Brain microvascular endothelial cell (primary cell): ENCODE results near the gene ETFA.
A peak's percentile ranks its signal among the peaks of the same experiment; 100 is the strongest.

Experiments
- DNase-seq: peaks from one replicate; pipeline ENCODE4 v3.0.0-alpha.2; 2020
- H3K27ac ChIP-seq: fragments of 250-450 bp; sonication (Bioruptor Pico); 2 replicates; pipeline ENCODE4 v1.5.1; 2020; ENCODE audit warnings: mild to moderate bottlenecking, moderate library complexity
- H3K27me3 ChIP-seq: fragments of 250-450 bp; sonication (Bioruptor Pico); replicated peaks from 2 replicates; pipeline ENCODE4 v1.5.1; 2020; ENCODE audit warnings: mild to moderate bottlenecking
- H3K36me3 ChIP-seq: fragments of 250-450 bp; sonication (Bioruptor Pico); replicated peaks from 2 replicates; pipeline ENCODE4 v1.5.1; 2020; ENCODE audit warnings: mild to moderate bottlenecking
- H3K4me3 ChIP-seq: 2 replicates; pipeline ENCODE4 v1.5.1; 2011; ENCODE audit warnings: low read depth, mild to moderate bottlenecking, control low read depth, low read length, moderate library complexity
- in situ Hi-C: cut with HindIII; loops from 2 replicates; pipeline ENCODE4 v1.10.0; 2017; ENCODE audit warnings: low sequenced_read_pairs, low pct_ligation_motif_present
- TF ChIP-seq, protein P1 (sequence below): IDR thresholded peaks from 2 replicates; pipeline ENCODE4 v1.5.1; 2011; ENCODE audit warnings: low read depth, mild to moderate bottlenecking, moderate library complexity, low read length, control low read depth, inconsistent platforms; ENCODE audit errors: missing control alignments

Gene ETFA

DNA sequence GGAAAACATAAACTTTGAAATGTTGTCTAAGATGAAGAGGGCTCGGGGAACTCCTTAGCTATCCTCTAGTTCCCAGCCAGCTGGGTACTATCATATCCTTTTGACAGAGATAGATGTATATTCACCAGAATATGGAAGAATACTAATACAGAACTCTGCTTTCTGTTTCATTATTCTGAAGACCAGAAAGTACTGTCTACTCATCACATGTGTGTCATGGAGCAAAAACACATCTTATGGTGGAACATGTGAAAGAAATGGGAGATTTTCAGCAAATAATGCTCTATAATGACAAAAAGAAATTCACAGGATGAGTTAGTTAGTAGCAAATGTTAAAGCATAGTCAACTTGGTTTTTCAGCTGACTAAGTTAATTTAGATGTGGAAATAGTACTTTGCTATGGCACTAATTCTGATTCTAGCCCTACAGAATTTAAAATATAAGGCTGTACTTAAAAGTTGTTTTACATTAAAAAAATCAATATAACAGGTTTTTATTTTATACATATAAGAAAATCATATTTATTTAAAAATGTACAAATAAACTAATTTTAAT, 41.8 kb upstream of the ETFA start:
- in situ Hi-C loops, result no loop called here
- no peak for DNase-seq
- H3K27ac ChIP-seq, result no peak overlapping the region
- H3K27me3 ChIP-seq, result no peaks in the 10 kb centered on the region
- TF ChIP-seq, protein P1, sequence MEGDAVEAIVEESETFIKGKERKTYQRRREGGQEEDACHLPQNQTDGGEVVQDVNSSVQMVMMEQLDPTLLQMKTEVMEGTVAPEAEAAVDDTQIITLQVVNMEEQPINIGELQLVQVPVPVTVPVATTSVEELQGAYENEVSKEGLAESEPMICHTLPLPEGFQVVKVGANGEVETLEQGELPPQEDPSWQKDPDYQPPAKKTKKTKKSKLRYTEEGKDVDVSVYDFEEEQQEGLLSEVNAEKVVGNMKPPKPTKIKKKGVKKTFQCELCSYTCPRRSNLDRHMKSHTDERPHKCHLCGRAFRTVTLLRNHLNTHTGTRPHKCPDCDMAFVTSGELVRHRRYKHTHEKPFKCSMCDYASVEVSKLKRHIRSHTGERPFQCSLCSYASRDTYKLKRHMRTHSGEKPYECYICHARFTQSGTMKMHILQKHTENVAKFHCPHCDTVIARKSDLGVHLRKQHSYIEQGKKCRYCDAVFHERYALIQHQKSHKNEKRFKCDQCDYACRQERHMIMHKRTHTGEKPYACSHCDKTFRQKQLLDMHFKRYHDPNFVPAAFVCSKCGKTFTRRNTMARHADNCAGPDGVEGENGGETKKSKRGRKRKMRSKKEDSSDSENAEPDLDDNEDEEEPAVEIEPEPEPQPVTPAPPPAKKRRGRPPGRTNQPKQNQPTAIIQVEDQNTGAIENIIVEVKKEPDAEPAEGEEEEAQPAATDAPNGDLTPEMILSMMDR, result no peak
- no peak overlapping the region for H3K4me3 ChIP-seq
- no peaks in the 10 kb centered on the region for H3K36me3 ChIP-seq

DNA sequence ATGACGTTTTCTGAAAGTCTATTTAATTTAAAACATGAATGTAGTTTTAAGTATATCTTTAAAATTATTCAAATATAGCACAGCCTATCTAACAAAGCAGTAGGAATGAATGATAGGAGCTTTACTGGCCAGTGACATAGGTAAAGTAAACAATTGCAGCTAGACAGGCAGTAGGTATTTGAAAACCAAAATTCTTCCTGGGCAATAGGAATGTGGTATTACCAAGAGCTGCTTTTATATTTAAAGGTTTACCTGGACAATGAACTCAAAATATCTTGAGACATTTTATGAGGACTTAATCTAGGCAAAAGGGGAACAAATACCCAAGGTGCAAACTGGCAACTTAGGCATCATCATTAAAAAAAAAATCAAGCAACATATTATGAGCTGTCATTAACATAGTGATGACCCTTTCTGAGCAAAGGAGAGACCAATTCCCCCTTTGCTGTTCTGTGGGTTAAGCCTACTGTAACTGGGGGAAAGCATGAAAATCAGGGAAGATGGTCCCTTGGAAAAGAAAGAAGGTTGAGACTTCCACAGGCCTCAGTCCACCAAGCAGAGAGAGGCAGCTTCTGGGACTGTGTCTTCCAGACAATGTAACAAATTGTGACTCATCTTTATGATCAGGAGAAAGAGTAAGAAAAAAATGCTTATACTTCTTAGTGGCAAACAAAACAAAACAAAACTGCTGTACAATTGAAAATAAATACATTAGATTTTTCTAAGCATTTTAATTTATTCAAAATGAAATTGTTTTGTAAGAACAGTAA, 38.2 kb upstream of the ETFA start:
- Histone ChIP-seq H3K36me3 (no peaks in the 10 kb centered on the region), H3K27me3 (peaks cover 34% of the 10 kb centered on the region), H3K27ac (no peak overlapping the region), H3K4me3 (no peak overlapping the region)
- TF ChIP-seq, protein P1, result no peak
- DNase-seq, result no peak
- in situ Hi-C loops, result no loop called here

GRCh38 chr15:76347482-76348055, 36.3 kb upstream of the ETFA start:
- Histone ChIP-seq H3K27ac (no peak overlapping the region), H3K4me3 (no peak overlapping the region), H3K27me3 (peaks cover 53% of the 10 kb centered on the region), H3K36me3 (no peaks in the 10 kb centered on the region)
- no peak for DNase-seq
- in situ Hi-C loops, result no loop called here
- TF ChIP-seq, protein P1, result no peak

GRCh38 chr15:76346669-76347481, 35.6 kb upstream of the ETFA start:
- in situ Hi-C loops, result no loop called here
- Histone ChIP-seq H3K27ac (no peak overlapping the region), H3K27me3 (peaks cover 60% of the 10 kb centered on the region), H3K4me3 (peak overlapping the region; percentile 31), H3K36me3 (no peaks in the 10 kb centered on the region)
- DNase-seq, result no peak
- TF ChIP-seq, protein P1, result no peak

- in situ Hi-C loops, result no loop called here
- TF ChIP-seq, protein P1, result no peak
- peak overlapping the region; percentile 22 for H3K4me3 ChIP-seq
- H3K27ac ChIP-seq, result no peak overlapping the region
- no peak for DNase-seq
- H3K36me3 ChIP-seq, result no peaks in the 10 kb centered on the region
- H3K27me3 ChIP-seq, result peaks cover 68% of the 10 kb centered on the region
These were observed 34.8 kb upstream of the ETFA start for GRCh38 chr15:76345880-76346668.
